ENCODE measurements around the gene CSF3.

CSF3 gene

DNA sequence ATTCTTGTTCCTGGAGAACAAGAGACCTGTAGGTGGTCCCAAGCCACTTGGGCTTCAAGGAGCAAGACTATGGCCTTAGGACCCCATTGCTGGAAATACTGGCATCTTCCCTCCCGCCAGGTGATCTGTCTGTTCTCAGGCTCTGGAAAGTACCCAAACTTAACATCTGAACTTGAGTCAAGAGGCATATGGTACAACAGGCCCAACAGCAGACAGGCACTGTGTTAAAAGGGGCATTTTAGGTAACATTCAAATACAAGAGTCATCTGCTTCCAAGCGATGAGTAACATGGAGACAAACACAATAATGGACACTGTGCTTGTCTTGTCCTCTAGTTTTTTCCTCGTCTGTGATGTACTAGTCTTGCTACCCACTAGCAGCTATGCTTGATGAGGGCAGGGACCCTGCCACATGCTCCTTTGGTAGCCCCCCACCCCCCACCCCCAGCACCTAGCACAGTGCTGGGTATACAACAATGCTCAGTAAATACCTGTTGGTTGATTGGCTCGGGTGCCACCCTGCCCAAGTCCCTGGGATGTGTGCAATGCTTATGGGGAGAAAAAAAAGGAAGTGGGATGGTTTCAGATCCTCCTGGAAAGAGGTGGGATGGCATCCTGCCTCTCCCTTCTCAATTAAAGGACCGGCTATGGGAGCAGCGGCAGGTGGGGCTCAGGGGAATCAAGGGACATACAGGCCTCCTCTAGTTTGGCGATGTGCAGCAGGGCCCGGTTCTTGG is 19.4 kb downstream of the CSF3 start:
- TF ChIP-seq, protein P1, sequence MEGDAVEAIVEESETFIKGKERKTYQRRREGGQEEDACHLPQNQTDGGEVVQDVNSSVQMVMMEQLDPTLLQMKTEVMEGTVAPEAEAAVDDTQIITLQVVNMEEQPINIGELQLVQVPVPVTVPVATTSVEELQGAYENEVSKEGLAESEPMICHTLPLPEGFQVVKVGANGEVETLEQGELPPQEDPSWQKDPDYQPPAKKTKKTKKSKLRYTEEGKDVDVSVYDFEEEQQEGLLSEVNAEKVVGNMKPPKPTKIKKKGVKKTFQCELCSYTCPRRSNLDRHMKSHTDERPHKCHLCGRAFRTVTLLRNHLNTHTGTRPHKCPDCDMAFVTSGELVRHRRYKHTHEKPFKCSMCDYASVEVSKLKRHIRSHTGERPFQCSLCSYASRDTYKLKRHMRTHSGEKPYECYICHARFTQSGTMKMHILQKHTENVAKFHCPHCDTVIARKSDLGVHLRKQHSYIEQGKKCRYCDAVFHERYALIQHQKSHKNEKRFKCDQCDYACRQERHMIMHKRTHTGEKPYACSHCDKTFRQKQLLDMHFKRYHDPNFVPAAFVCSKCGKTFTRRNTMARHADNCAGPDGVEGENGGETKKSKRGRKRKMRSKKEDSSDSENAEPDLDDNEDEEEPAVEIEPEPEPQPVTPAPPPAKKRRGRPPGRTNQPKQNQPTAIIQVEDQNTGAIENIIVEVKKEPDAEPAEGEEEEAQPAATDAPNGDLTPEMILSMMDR (IDR thresholded peaks at IDR 0.05): no peak
- Histone ChIP-seq H3K4me3 (no peak overlapping the region), H3K27me3 (no peaks in the 10 kb centered on the region), H3K9me3 (no peaks in the 10 kb centered on the region), H3K36me3 (peaks cover 44 to 68% (median 63%) of the 10 kb centered on the region in 3 donors), H3K27ac (no peak overlapping the region), H3K4me1 (peaks cover 0 to 27% (median 11%) of the 10 kb centered on the region in 4 donors)
- intact Hi-C loops (cut with DNase I; ENCODE audit: low total_unique reads): no loop called here
- no peak for DNase-seq

DNA sequence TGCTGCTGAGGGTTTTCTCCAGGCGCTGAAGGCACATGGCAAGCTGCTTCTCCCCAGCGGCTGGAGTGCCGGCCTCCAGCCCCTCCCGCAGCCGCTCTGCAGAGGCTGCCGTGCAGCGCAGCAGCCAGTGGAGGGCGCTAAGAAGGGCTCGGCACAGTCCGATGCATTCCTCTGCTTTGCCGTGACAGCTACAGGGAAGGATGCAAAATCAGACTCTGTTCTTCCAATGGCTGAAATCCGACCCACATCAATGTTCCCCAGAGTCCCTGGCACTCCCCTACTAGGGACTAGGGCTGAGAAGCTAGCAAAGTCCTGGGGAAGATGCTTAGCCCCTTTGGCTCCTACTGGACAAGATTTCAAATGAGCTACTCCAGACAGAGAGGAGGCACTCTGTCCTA is 19.9 kb downstream of the CSF3 start:
- Histone ChIP-seq H3K4me1 (peaks cover 0 to 27% (median 11%) of the 10 kb centered on the region in 4 donors), H3K27me3 (no peaks in the 10 kb centered on the region), H3K4me3 (no peak overlapping the region), H3K27ac (no peak overlapping the region), H3K9me3 (no peaks in the 10 kb centered on the region), H3K36me3 (peaks cover 39 to 62% (median 57%) of the 10 kb centered on the region in 3 donors)
- no peak for DNase-seq
- intact Hi-C loops (cut with DNase I; ENCODE audit: low total_unique reads): no loop called here
- TF ChIP-seq, protein P1 (IDR thresholded peaks at IDR 0.05): peak in 1 of 2 experiments; percentile 27

DNA sequence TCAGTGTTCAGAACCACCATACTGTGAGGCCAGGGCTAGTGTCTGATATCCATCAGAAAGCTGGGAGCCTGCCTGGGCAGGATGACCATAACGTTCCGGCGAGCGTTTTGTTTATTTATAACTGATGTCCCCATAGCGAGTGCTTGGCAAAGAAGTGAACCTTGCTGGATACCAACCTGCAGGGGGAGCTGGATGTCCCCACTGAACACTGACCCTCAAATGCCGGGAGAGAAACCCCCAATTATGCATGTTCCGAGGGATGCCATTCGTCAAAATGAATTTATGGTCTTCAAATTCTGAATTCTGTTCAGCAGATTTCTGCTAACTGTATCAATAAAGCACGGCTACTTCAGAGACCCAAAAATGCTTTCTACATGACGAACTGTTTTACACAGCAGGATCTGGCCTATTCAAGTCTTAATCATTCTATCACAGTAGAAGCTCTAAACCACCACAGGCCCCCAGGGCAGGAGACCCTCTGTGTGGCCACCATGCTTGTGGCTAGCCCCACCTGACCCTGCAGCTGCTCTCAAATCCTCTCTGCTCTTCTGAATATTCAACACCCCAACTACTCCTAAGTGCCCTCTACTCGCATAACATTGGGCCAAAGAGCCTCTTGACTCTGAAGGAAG is 23.8 kb downstream of the CSF3 start:
- Histone ChIP-seq H3K9me3 (no peaks in the 10 kb centered on the region), H3K27ac (peak overlapping the region; percentile 79 to 84), H3K27me3 (no peaks in the 10 kb centered on the region), H3K4me3 (peak overlapping the region in 1 of 2 donors; percentile 0), H3K36me3 (peaks cover under 1 to 33% (median 29%) of the 10 kb centered on the region in 3 donors), H3K4me1 (peaks cover 0 to 17% (median 8%) of the 10 kb centered on the region in 4 donors)
- intact Hi-C loops (cut with DNase I; ENCODE audit: low total_unique reads): no loop called here
- DNase-seq: peak; percentile 89 to 91
- TF ChIP-seq, protein P1 (IDR thresholded peaks at IDR 0.05): peak; percentile 76 to 81

GRCh38 chr17:40041196-40041595 is 26.0 kb downstream of the CSF3 start:
- DNase-seq: no peak
- peaks cover 0 to 12% (median 8%) of the 10 kb centered on the region in 4 donors for H3K4me1 ChIP-seq
- intact Hi-C loops (cut with DNase I; ENCODE audit: low total_unique reads): no loop called here

DNA sequence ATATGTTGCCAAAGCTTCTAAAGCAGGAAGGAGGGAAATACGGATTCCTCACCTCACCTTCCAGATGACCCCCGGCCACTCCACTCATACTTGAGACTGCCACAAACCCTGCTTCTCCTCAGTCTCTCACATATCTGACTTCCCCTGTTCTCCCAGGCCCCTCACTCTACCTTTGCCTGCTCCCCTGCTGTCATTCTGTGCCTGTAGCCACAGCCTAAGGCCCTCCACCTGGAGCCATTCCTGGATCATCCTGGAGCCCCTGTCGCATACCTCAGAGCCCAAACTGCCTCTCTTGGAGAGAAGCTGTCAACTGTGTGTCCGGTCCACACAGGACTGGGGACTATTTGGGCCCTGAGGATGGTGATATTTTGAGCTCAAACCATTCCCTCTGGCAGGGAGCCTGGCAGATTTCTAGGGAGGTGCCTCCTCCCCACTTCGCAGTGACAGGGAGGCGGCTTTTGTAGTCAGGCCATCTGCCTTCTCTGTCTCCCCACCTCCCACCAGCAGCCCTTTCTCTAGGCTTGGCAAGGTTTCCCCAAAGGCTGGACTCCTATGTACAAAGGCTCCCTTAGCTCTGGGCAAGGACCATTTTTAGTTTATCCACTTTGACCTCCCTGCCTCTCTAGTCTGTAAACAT is 41.3 kb downstream of the CSF3 start:
- H3K4me3 ChIP-seq: no peak overlapping the region
- peaks cover 0 to 25% (median 10%) of the 10 kb centered on the region in 4 donors for H3K4me1 ChIP-seq
- H3K27ac ChIP-seq: no peak overlapping the region
- H3K36me3 ChIP-seq: peaks cover 6 to 16% (median 11%) of the 10 kb centered on the region in 3 donors
- TF ChIP-seq, protein P1 (IDR thresholded peaks at IDR 0.05): no peak
- intact Hi-C loops (cut with DNase I; ENCODE audit: low total_unique reads): no loop called here
- H3K27me3 ChIP-seq: no peaks in the 10 kb centered on the region
- H3K9me3 ChIP-seq: no peaks in the 10 kb centered on the region
- no peak for DNase-seq

More at GRCh38 chr17:40041196-40041595, 26.0 kb downstream of the CSF3 start:
- no peaks in the 10 kb centered on the region for H3K27me3 ChIP-seq
- H3K4me3 ChIP-seq: no peak overlapping the region
- no peak overlapping the region for H3K27ac ChIP-seq
- TF ChIP-seq, protein P1 (IDR thresholded peaks at IDR 0.05): no peak
- no peaks in the 10 kb centered on the region for H3K9me3 ChIP-seq
- peaks cover 0 to 34% (median 26%) of the 10 kb centered on the region in 3 donors for H3K36me3 ChIP-seq
